B cell (primary cell): ENCODE data around the gene RERE. TPM values are rescaled to one million over a fixed set of nuclear protein-coding genes. Genes with fewer than 3 reads are reported as not detected.

Experiments
- ATAC-seq: fragments of 200-7000 bp; cut with Tn5 transposase; one replicate; pipeline ENCODE4 v1.10.0; 2021; ENCODE audit warnings: low read depth, mild to moderate bottlenecking, moderate number of reproducible peaks, moderate library complexity
- CTCF ChIA-PET: fragments of 350-600 bp; sonication (Branson Sonifier 250); formaldehyde crosslinking; loops from one replicate; lab custom pipeline; 2021; ENCODE audit warnings: antibody characterized with exemption, inconsistent platforms; lab: Charles Lee
- POLR2A ChIA-PET: fragments of 350-600 bp; sonication (Branson Sonifier 250); formaldehyde crosslinking; loops from one replicate; lab custom pipeline; 2021; ENCODE audit warnings: antibody characterized with exemption; lab: Charles Lee
- DNase-seq: peaks from one replicate; pipeline ENCODE4 v3.0.0; 2013
- H2AFZ ChIP-seq: 2 replicates; pipeline ENCODE4 v1.6.1; 2012; ENCODE audit warnings: mild to moderate bottlenecking, low read depth, low read length; ENCODE audit not compliant: insufficient read depth, poor library complexity, severe bottlenecking
- H3K27ac ChIP-seq, 2 donors: 1 replicate in 1 of 2; 2 replicates in 1 of 2; pipeline ENCODE4 v1.5.1; 2012 to 2013; ENCODE audit warnings: low read length in 2 of 2, mild to moderate bottlenecking in 2 of 2, moderate library complexity in 1 of 2
- H3K27me3 ChIP-seq, 4 experiments: fragments of 200-600 bp in 1 of 4; sonication (generic) in 1 of 4; replicated peaks in 1 of 4; 1 replicate in 2 of 4; 2 replicates in 2 of 4; pipeline versions ENCODE4 v1.6.1 to v1.7.0; 2013 to 2016; ENCODE audit warnings: low read length in 3 of 4, mild to moderate bottlenecking in 2 of 4, mixed read lengths in 1 of 4, moderate library complexity in 1 of 4; ENCODE audit not compliant: insufficient read depth in 4 of 4, control insufficient read depth in 3 of 4; ENCODE audit errors: control extremely low read depth in 1 of 4
- H3K36me3 ChIP-seq, 2 experiments: replicated peaks in 1 of 2; 1 replicate in 1 of 2; 2 replicates in 1 of 2; pipeline versions ENCODE4 v1.6.1 to v1.7.1; 2013; ENCODE audit warnings: low read length in 1 of 2; ENCODE audit not compliant: insufficient read depth in 2 of 2, control insufficient read depth in 1 of 2; ENCODE audit errors: control extremely low read depth in 1 of 2, extremely low read depth in 1 of 2
- H3K4me1 ChIP-seq, 2 donors: fragments of 200-600 bp in 1 of 2; sonication (generic) in 1 of 2; 1 replicate in 1 of 2; 2 replicates in 1 of 2; pipeline versions ENCODE4 v1.5.1 to v1.6.1; 2013 to 2017; ENCODE audit warnings: low read length in 2 of 2; ENCODE audit not compliant: control insufficient read depth in 2 of 2, insufficient read depth in 2 of 2
- H3K4me2 ChIP-seq: replicated peaks from 2 replicates; pipeline ENCODE3; 2012; ENCODE audit warnings: mild to moderate bottlenecking, low read depth, low read length; ENCODE audit not compliant: poor library complexity, severe bottlenecking
- H3K4me3 ChIP-seq, 5 experiments: fragments of 200-600 bp in 1 of 5; sonication (generic) in 1 of 5; 1 replicate in 3 of 5; 2 replicates in 2 of 5; pipeline versions ENCODE4 v1.5.1 to v1.7.0; 2011 to 2016; ENCODE audit warnings: low read length in 4 of 5, mild to moderate bottlenecking in 4 of 5, low read depth in 2 of 5, control low read depth in 1 of 5, moderate library complexity in 1 of 5; ENCODE audit not compliant: insufficient read depth in 1 of 5; ENCODE audit errors: control extremely low read depth in 1 of 5, extremely low read depth in 1 of 5
- H3K79me2 ChIP-seq: fragments of 200-600 bp; sonication (generic); one replicate; pipeline ENCODE4 v1.6.0; 2016; ENCODE audit warnings: low read length; ENCODE audit not compliant: control insufficient read depth, insufficient read depth
- H3K9ac ChIP-seq: fragments of 200-600 bp; sonication (generic); 2 replicates; pipeline ENCODE4 v1.6.1; 2017; ENCODE audit warnings: mild to moderate bottlenecking, low read length, moderate library complexity
- H3K9me3 ChIP-seq, 3 donors: one replicate each; pipeline versions ENCODE4 v1.6.1 to v1.7.1; 2013; ENCODE audit warnings: low read length in 2 of 3; ENCODE audit not compliant: control insufficient read depth in 2 of 3, insufficient read depth in 1 of 3; ENCODE audit errors: control extremely low read depth in 1 of 3
- H4K20me1 ChIP-seq: 2 replicates; pipeline ENCODE4 v1.6.0; 2012; ENCODE audit warnings: mild to moderate bottlenecking, low read length; ENCODE audit not compliant: insufficient read depth, control insufficient read depth, poor library complexity, severe bottlenecking
- H3K27ac Mint-ChIP-seq: one replicate; pipeline ENCODE4 v1.8.0; 2021; ENCODE audit warnings: mixed read lengths
- H3K27me3 Mint-ChIP-seq: one replicate; pipeline ENCODE4 v1.8.0; 2021; ENCODE audit warnings: mixed read lengths
- H3K4me1 Mint-ChIP-seq: one replicate; pipeline ENCODE4 v1.8.0; 2021; ENCODE audit warnings: mixed read lengths
- H3K4me3 Mint-ChIP-seq: one replicate; pipeline ENCODE4 v1.8.0; 2021; ENCODE audit warnings: mixed read lengths
- H3K9me3 Mint-ChIP-seq: one replicate; pipeline ENCODE4 v1.8.0; 2022; ENCODE audit warnings: mixed read lengths; ENCODE audit not compliant: insufficient read depth
- CTCF ChIP-seq: fragments of 200-600 bp; IDR thresholded peaks from one replicate; pipeline ENCODE4 v1.8.0; 2022; ENCODE audit warnings: antibody characterized with exemption, mild to moderate bottlenecking
- EZH2 ChIP-seq: IDR thresholded peaks from 2 replicates; pipeline ENCODE4 v1.6.1; 2012; ENCODE audit warnings: borderline replicate concordance, low read depth, mild to moderate bottlenecking, moderate library complexity, low read length; ENCODE audit not compliant: insufficient read depth, poor library complexity, severe bottlenecking
- WGBS: methylation state at CpG from one replicate; pipeline ENCODE4 v1.1.5; 2013; ENCODE audit warnings: missing lambda C conversion rate; ENCODE audit not compliant: insufficient coverage; 5-methylcytosine and 5-hydroxymethylcytosine counted together
- intact Hi-C: fragments of 100-400 bp; cut with micrococcal nuclease; formaldehyde crosslinking; loops from one replicate; pipeline ENCODE4 v1.10.0; 2022
- polyA plus RNA-seq: library from polyadenylated mRNA; depleted of rRNA; stranded (reverse); fragments of >200 nt; gene quantifications from 2 replicates; pipeline ENCODE4 v1.2.3, GENCODE V29; 2012
- total RNA-seq, 2 donors: library from RNA; stranded (reverse); fragments of 120-200 nt in 1 of 2; gene quantifications; 1 replicate in 1 of 2; 2 replicates in 1 of 2; pipeline versions ENCODE4 v1.2.3 to v1.2.4, GENCODE V29; 2013 to 2022

RERE gene
- total and polyA plus RNA-seq, 2 donors (not counting 1 experiment from before 2014, with no cell fraction given) = 27.3 to 132 TPM

DNA sequence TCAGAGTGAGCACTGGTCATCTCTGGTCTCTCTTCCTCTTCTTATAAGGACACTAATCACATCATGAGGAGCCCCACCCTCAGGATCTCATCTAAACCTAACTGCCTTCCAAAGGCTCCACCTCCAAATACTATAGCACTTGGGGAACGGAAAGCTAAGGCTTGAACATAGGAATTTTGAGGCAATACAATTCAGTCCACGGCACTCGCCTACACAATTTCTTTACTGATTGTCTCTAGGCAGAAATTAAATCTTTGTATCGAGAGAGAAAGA lies 127.3 kb downstream of the RERE start:
- H3K4me1 ChIP-seq = peaks cover 46 to 66% of the 10 kb centered on the region in 2 donors
- intact Hi-C loops = no loop called here
- no peak overlapping the region for H3K4me3 ChIP-seq
- peak overlapping the region; percentile 5 to 43 for H3K27ac ChIP-seq
- 100% methylated on average over 1 of the region's 4 CpGs for WGBS
- no peak for ATAC-seq
- peaks cover 98% of the 10 kb centered on the region for H3K79me2 ChIP-seq
- H3K4me1 Mint-ChIP-seq = peaks cover 69% of the 10 kb centered on the region
- H3K9ac ChIP-seq = no peak overlapping the region
- TF ChIP-seq EZH2 (no peak), CTCF (no peak)
- peaks cover 20% of the 10 kb centered on the region for H4K20me1 ChIP-seq
- ChIA-PET CTCF (interaction anchor here (0.8 to 1.5 kb wide), 5 partner anchors 11 to 36 kb away, joined by 3 to 4 read pairs (median 3); no protein-coding TSS in a partner anchor), POLR2A (no interaction called here)
- peak overlapping the region; percentile 36 for H3K4me2 ChIP-seq
- H3K36me3 ChIP-seq = no peaks in the 10 kb centered on the region
- no peaks in the 10 kb centered on the region for H3K27me3 ChIP-seq
- no peaks in the 10 kb centered on the region for H3K9me3 Mint-ChIP-seq
- H2AFZ ChIP-seq = no peak overlapping the region
- H3K9me3 ChIP-seq = no peaks in the 10 kb centered on the region
- no peak overlapping the region for H3K27ac Mint-ChIP-seq
- DNase-seq = no peak
- peak overlapping the region; percentile 62 for H3K4me3 Mint-ChIP-seq
- H3K27me3 Mint-ChIP-seq = no peaks in the 10 kb centered on the region

DNA sequence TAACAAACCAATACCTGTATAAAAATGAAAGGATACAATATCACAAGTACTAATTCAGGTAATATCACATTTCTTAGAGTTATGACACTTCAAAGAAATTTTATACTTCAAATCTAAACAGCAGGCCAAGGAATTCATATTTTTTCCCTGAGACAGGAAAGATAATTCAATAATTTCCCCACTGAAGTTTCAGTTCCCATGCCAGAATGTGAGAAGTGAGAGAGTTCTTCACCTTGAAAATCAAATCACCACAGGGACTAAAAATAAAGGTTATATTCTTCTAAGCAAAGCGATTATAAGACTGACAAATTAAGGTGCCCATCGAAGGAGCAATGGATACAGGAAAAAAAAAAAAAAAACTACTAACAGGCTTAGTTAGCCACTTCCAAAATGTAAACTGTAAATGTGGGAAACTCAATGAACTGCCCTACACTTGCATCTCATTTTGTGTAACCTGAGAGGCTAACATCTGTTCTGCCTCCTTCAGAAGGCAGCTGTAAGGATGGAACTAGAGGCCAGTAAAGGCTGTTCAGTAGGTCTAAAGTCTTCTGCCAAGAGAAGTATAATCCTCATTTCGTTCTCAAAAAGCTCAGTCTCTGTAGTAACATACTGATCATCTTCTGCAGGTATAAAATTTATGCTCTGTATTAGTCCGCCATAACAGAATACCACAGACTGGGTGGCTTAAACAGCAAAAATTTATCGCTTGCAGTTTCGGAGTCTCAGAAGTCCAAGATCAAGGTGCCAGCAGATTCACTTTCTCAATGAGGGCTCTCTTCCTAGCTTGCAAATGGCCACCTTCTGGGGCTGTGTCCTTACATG lies 127.8 kb downstream of the RERE start:
- H3K9me3 ChIP-seq = no peaks in the 10 kb centered on the region
- no peaks in the 10 kb centered on the region for H3K36me3 ChIP-seq
- H3K4me3 Mint-ChIP-seq = peak overlapping the region; percentile 62
- H3K27me3 Mint-ChIP-seq = no peaks in the 10 kb centered on the region
- no peaks in the 10 kb centered on the region for H3K9me3 Mint-ChIP-seq
- peaks cover 68% of the 10 kb centered on the region for H3K4me1 Mint-ChIP-seq
- ATAC-seq = no peak
- H3K4me3 ChIP-seq = no peak overlapping the region
- 97% methylated on average over 4 of the region's 6 CpGs for WGBS
- intact Hi-C loops = no loop called here
- no peaks in the 10 kb centered on the region for H3K27me3 ChIP-seq
- H3K27ac ChIP-seq = peak overlapping the region; percentile 5 to 43
- peaks cover 17% of the 10 kb centered on the region for H4K20me1 ChIP-seq
- TF ChIP-seq CTCF = no peak
- peak overlapping the region; percentile 15 for H3K27ac Mint-ChIP-seq
- H3K79me2 ChIP-seq = peaks cover 98% of the 10 kb centered on the region
- peaks cover 50 to 67% of the 10 kb centered on the region in 2 donors for H3K4me1 ChIP-seq
- no peak overlapping the region for H2AFZ ChIP-seq
- ChIA-PET POLR2A (no interaction called here), CTCF (interaction anchor here (0.8 to 2.3 kb wide), 7 partner anchors 12 to 128 kb away, joined by 3 to 8 read pairs (median 3); no protein-coding TSS in a partner anchor)
- H3K4me2 ChIP-seq = peak overlapping the region; percentile 36
- H3K9ac ChIP-seq = no peak overlapping the region
- peak; percentile 39 for DNase-seq
